ENCODE data around the gene RGS12. TPM values are rescaled to one million over a fixed set of nuclear protein-coding genes. Genes with fewer than 3 reads are reported as not detected.

RGS12 gene
- polyA plus RNA-seq, 1 of the 3 experiments (the other 2 are of a cell fraction), result 18.4 TPM

GRCh38 chr4:3302173-3302785 is 9.5 kb downstream of the RGS12 start:
- DNase-seq, result no peak
- Histone ChIP-seq H3K36me3 (replicated peaks in 1 of 2; ENCODE audit: control insufficient read depth in 1 of 2, insufficient read depth in 2 of 2, low read length in 1 of 2) (peaks cover 0 to 4% of the 10 kb centered on the region in 2 experiments), H3F3A (replicated peaks; ENCODE audit: insufficient read depth) (peaks cover 2% of the 10 kb centered on the region), H4K20me1 (ENCODE audit: insufficient read depth) (peaks cover 86% of the 10 kb centered on the region), H3K27ac (ENCODE audit: low read depth in 2 of 2, low read length in 1 of 2) (no peak overlapping the region), H3K27me3 (ENCODE audit: insufficient read depth) (no peaks in the 10 kb centered on the region), H3K9me3 (no peaks in the 10 kb centered on the region), H3K4me2 (no peak overlapping the region), H3K9me2 (no peaks in the 10 kb centered on the region), H3K79me2 (ENCODE audit: insufficient read depth) (peaks cover 95% of the 10 kb centered on the region), H2AFZ (ENCODE audit: low read depth) (no peak overlapping the region), H3K4me3 (ENCODE audit: low read depth in 2 of 2, low read length in 1 of 2) (no peak overlapping the region), H3K4me1 (ENCODE audit: control insufficient read depth in 1 of 2, insufficient read depth in 2 of 2, low read depth in 1 of 2, low read length in 1 of 2) (peaks cover 16 to 36% of the 10 kb centered on the region in 2 experiments; a peak in 3 of 4 replicates), H3K9ac (no peak overlapping the region)
- ChIA-PET POLR2A (no interaction called here), CTCF (no interaction called here)
- WGBS (ENCODE audit: low lambda C conversion rate), result 95% methylated on average over 10 of the region's 17 CpGs
- no peak for TF ChIP-seq GABPA (IDR thresholded peaks at IDR 0.05; ENCODE audit: low read depth)
- no peak for TF ChIP-seq CHD2 (IDR thresholded peaks at IDR 0.05; ENCODE audit: low read length, partially characterized antibody)
- TF ChIP-seq MAX (IDR thresholded peaks at IDR 0.05; ENCODE audit: low read depth), result no peak
- no peak for TF ChIP-seq USF2 (IDR thresholded peaks at IDR 0.05; ENCODE audit: borderline replicate concordance, low read depth, low read length)
- no peak for TF ChIP-seq NFIC (IDR thresholded peaks at IDR 0.05; ENCODE audit: borderline replicate concordance)

GRCh38 chr4:3302786-3303564 is 10.2 kb downstream of the RGS12 start:
- Histone ChIP-seq H3K9ac (no peak overlapping the region), H3K4me2 (no peak overlapping the region), H3K9me2 (no peaks in the 10 kb centered on the region), H3K4me1 (ENCODE audit: control insufficient read depth in 1 of 2, insufficient read depth in 2 of 2, low read depth in 1 of 2, low read length in 1 of 2) (peaks cover 16 to 42% of the 10 kb centered on the region in 2 experiments; a peak in 3 of 4 replicates), H3K27ac (ENCODE audit: low read depth in 2 of 2, low read length in 1 of 2) (no peak overlapping the region), H3F3A (replicated peaks; ENCODE audit: insufficient read depth) (peaks cover 2% of the 10 kb centered on the region), H3K4me3 (ENCODE audit: low read depth in 2 of 2, low read length in 1 of 2) (no peak overlapping the region), H4K20me1 (ENCODE audit: insufficient read depth) (peaks cover 92% of the 10 kb centered on the region), H3K36me3 (replicated peaks in 1 of 2; ENCODE audit: control insufficient read depth in 1 of 2, insufficient read depth in 2 of 2, low read length in 1 of 2) (peaks cover 0 to 3% of the 10 kb centered on the region in 2 experiments), H3K27me3 (ENCODE audit: insufficient read depth) (no peaks in the 10 kb centered on the region), H2AFZ (ENCODE audit: low read depth) (no peak overlapping the region), H3K9me3 (no peaks in the 10 kb centered on the region), H3K79me2 (ENCODE audit: insufficient read depth) (peaks cover 95% of the 10 kb centered on the region)
- TF ChIP-seq YY1 (IDR thresholded peaks at IDR 0.05; ENCODE audit: low read depth) (no peak), USF1 (IDR thresholded peaks at IDR 0.05; ENCODE audit: borderline replicate concordance, low read depth) (no peak), JUND (IDR thresholded peaks at IDR 0.05) (no peak), SIN3A (IDR thresholded peaks at IDR 0.05; ENCODE audit: borderline replicate concordance, low read depth, low read length) (no peak), GABPA (IDR thresholded peaks at IDR 0.05; ENCODE audit: low read depth) (no peak), CHD2 (IDR thresholded peaks at IDR 0.05; ENCODE audit: low read length, partially characterized antibody) (no peak)
- DNase-seq, result no peak
- ChIA-PET CTCF (interaction anchor here (0.7 kb wide), 1 partner anchor 9 kb away, joined by 3 read pairs; no protein-coding TSS in a partner anchor), POLR2A (no interaction called here)
- WGBS (ENCODE audit: low lambda C conversion rate), result 88% methylated on average over 9 of the region's 16 CpGs

Measured in SK-N-SH (cell line).